ENCODE measurements around the gene DNM3.

Gene DNM3

GRCh38 chr1:172378109-172378760 is 536.9 kb downstream of the DNM3 start:
- H3K4me3 ChIP-seq (ENCODE audit: low read length), result no peak overlapping the region
- TF ChIP-seq CTCF (IDR thresholded peaks at IDR 0.05; ENCODE audit: insufficient read depth, low read depth, low read length, missing control alignments), result no peak
- DNase-seq (ENCODE audit: low read depth), result no peak

- no peak for DNase-seq (ENCODE audit: low read depth)
- no peak for TF ChIP-seq CTCF (IDR thresholded peaks at IDR 0.05; ENCODE audit: insufficient read depth, low read depth, low read length, missing control alignments)
- H3K4me3 ChIP-seq (ENCODE audit: low read length), result no peak overlapping the region
These were observed 539.3 kb downstream of the DNM3 start for GRCh38 chr1:172380441-172381244.

GRCh38 chr1:172381946-172382345 is 540.6 kb downstream of the DNM3 start:
- TF ChIP-seq CTCF (IDR thresholded peaks at IDR 0.05; ENCODE audit: insufficient read depth, low read depth, low read length, missing control alignments), result no peak
- no peak for DNase-seq (ENCODE audit: low read depth)
- H3K4me3 ChIP-seq (ENCODE audit: low read length), result no peak overlapping the region

- no peak for TF ChIP-seq CTCF (IDR thresholded peaks at IDR 0.05; ENCODE audit: insufficient read depth, low read depth, low read length, missing control alignments)
- DNase-seq (ENCODE audit: low read depth), result no peak
- H3K4me3 ChIP-seq (ENCODE audit: low read length), result no peak overlapping the region
These were observed 541.1 kb downstream of the DNM3 start for GRCh38 chr1:172382406-172382805.

GRCh38 chr1:172382990-172383389 is 541.7 kb downstream of the DNM3 start:
- TF ChIP-seq CTCF (IDR thresholded peaks at IDR 0.05; ENCODE audit: insufficient read depth, low read depth, low read length, missing control alignments), result no peak
- no peak for DNase-seq (ENCODE audit: low read depth)
- H3K4me3 ChIP-seq (ENCODE audit: low read length), result no peak overlapping the region

- no peak for TF ChIP-seq CTCF (IDR thresholded peaks at IDR 0.05; ENCODE audit: insufficient read depth, low read depth, low read length, missing control alignments)
- no peak for DNase-seq (ENCODE audit: low read depth)
- no peak overlapping the region for H3K4me3 ChIP-seq (ENCODE audit: low read length)
These were observed 542.2 kb downstream of the DNM3 start for GRCh38 chr1:172383536-172383935.

Data from epithelial cell of esophagus (primary cell).